Neural progenitor cell (in vitro differentiated cells): ENCODE results near the gene IL1RAPL1. TPM values are rescaled to one million over a fixed set of nuclear protein-coding genes. Genes with fewer than 3 reads are reported as not detected.

Source experiments
- DNase-seq: peaks from one replicate; pipeline ENCODE4 v3.0.0-alpha.2; 2016; ENCODE audit warnings: low spot score
- H2AFZ ChIP-seq: fragments of 200-600 bp; sonication (generic); replicated peaks from 2 replicates; pipeline ENCODE4 v1.6.1; 2016; ENCODE audit warnings: antibody characterized with exemption
- H3F3A ChIP-seq: fragments of 200-600 bp; sonication (generic); 2 replicates; pipeline ENCODE4 v1.6.1; 2016; ENCODE audit warnings: antibody characterized with exemption, low read depth
- H3K27ac ChIP-seq: fragments of 200-600 bp; sonication (generic); 2 replicates; pipeline ENCODE4 v1.5.1; 2016; ENCODE audit warnings: mild to moderate bottlenecking
- H3K27me3 ChIP-seq: fragments of 200-600 bp; sonication (generic); 2 replicates; pipeline ENCODE4 v1.6.1; 2016; ENCODE audit warnings: mild to moderate bottlenecking, moderate library complexity
- H3K36me3 ChIP-seq: fragments of 200-600 bp; sonication (generic); 2 replicates; pipeline ENCODE4 v1.5.1; 2016
- H3K4me1 ChIP-seq: fragments of 200-600 bp; sonication (generic); 2 replicates; pipeline ENCODE4 v1.6.1; 2016; ENCODE audit warnings: mixed run types
- H3K4me2 ChIP-seq: fragments of 200-600 bp; sonication (generic); 2 replicates; pipeline ENCODE4 v1.6.1; 2016
- H3K4me3 ChIP-seq: fragments of 200-600 bp; sonication (generic); 2 replicates; pipeline ENCODE4 v1.5.1; 2016
- H3K79me2 ChIP-seq: fragments of 200-600 bp; sonication (generic); 2 replicates; pipeline ENCODE4 v1.6.1; 2016; ENCODE audit warnings: low read depth
- H3K9ac ChIP-seq: fragments of 200-600 bp; sonication (generic); 2 replicates; pipeline ENCODE4 v1.6.1; 2016
- H3K9me3 ChIP-seq: fragments of 200-600 bp; sonication (generic); 2 replicates; pipeline ENCODE4 v1.5.1; 2016; ENCODE audit warnings: low read depth
- H4K20me1 ChIP-seq: fragments of 200-600 bp; sonication (generic); 2 replicates; pipeline ENCODE4 v1.6.1; 2016; ENCODE audit warnings: low read depth
- H3K27ac Mint-ChIP-seq: 3 replicates; pipeline ENCODE4 v1.8.0; 2021; ENCODE audit warnings: mixed read lengths
- H3K27me3 Mint-ChIP-seq: 2 replicates; pipeline ENCODE4 v1.8.0; 2022; ENCODE audit warnings: low read depth, mild to moderate bottlenecking, inconsistent platforms, moderate library complexity, mixed read lengths; ENCODE audit not compliant: insufficient read depth
- H3K36me3 Mint-ChIP-seq: 3 replicates; pipeline ENCODE4 v1.8.0; 2021; ENCODE audit warnings: mixed read lengths
- H3K4me1 Mint-ChIP-seq: 3 replicates; pipeline ENCODE4 v1.8.0; 2021; ENCODE audit warnings: mixed read lengths
- H3K4me3 Mint-ChIP-seq: 3 replicates; pipeline ENCODE4 v1.8.0; 2021; ENCODE audit warnings: mild to moderate bottlenecking, moderate library complexity, mixed read lengths
- H3K9me3 Mint-ChIP-seq: 3 replicates; pipeline ENCODE4 v1.8.0; 2020; ENCODE audit warnings: mixed read lengths
- CTCF ChIP-seq: fragments of 200-600 bp; sonication (generic); IDR thresholded peaks from 2 replicates; pipeline ENCODE4 v1.5.1; 2017; ENCODE audit warnings: antibody characterized with exemption, mild to moderate bottlenecking
- EZH2 ChIP-seq: fragments of 200-600 bp; sonication (generic); IDR thresholded peaks from 2 replicates; pipeline ENCODE4 v1.6.1; 2017; ENCODE audit warnings: antibody characterized with exemption, mild to moderate bottlenecking, moderate library complexity
- EZH2phosphoT487 ChIP-seq: fragments of 200-600 bp; sonication (generic); IDR thresholded peaks from 2 replicates; pipeline ENCODE4 v1.6.1; 2017; ENCODE audit warnings: antibody characterized with exemption
- total RNA-seq: library from RNA; depleted of rRNA; stranded (reverse); fragments of >200 nt; gene quantifications from 2 replicates; pipeline ENCODE4 v1.2.3, GENCODE V29; 2015; ENCODE audit warnings: low replicate concordance

Gene IL1RAPL1
- total RNA-seq, 1 donor from 2014 or later, result 13.4 TPM

- Histone ChIP-seq H3F3A (no peaks in the 10 kb centered on the region), H3K4me2 (no peak overlapping the region), H3K79me2 (no peaks in the 10 kb centered on the region), H3K27me3 (no peaks in the 10 kb centered on the region), H3K27ac (no peak overlapping the region), H3K9me3 (no peaks in the 10 kb centered on the region), H2AFZ (no peak overlapping the region), H3K4me1 (peaks cover 22% of the 10 kb centered on the region), H3K36me3 (no peaks in the 10 kb centered on the region), H4K20me1 (no peaks in the 10 kb centered on the region), H3K9ac (no peak overlapping the region), H3K4me3 (no peak overlapping the region)
- H3K4me3 Mint-ChIP-seq, result no peak overlapping the region
- H3K4me1 Mint-ChIP-seq, result no peaks in the 10 kb centered on the region
- H3K27ac Mint-ChIP-seq, result no peak overlapping the region
- TF ChIP-seq CTCF (no peak), EZH2phosphoT487 (no peak), EZH2 (no peak)
- no peaks in the 10 kb centered on the region for H3K27me3 Mint-ChIP-seq
- no peaks in the 10 kb centered on the region for H3K36me3 Mint-ChIP-seq
- DNase-seq, result no peak
- peaks cover 5% of the 10 kb centered on the region for H3K9me3 Mint-ChIP-seq
These were observed 264.6 kb downstream of the IL1RAPL1 start for GRCh38 chrX:28851871-28852270.

- Histone ChIP-seq H3K4me1 (peaks cover 12% of the 10 kb centered on the region), H4K20me1 (no peaks in the 10 kb centered on the region), H3K9ac (no peak overlapping the region), H3K27ac (no peak overlapping the region), H3K4me2 (no peak overlapping the region), H3K36me3 (no peaks in the 10 kb centered on the region), H3K79me2 (no peaks in the 10 kb centered on the region), H3K27me3 (no peaks in the 10 kb centered on the region), H3K4me3 (no peak overlapping the region), H3F3A (no peaks in the 10 kb centered on the region), H2AFZ (no peak overlapping the region), H3K9me3 (no peaks in the 10 kb centered on the region)
- no peaks in the 10 kb centered on the region for H3K4me1 Mint-ChIP-seq
- no peaks in the 10 kb centered on the region for H3K27me3 Mint-ChIP-seq
- no peak for DNase-seq
- H3K9me3 Mint-ChIP-seq, result peaks cover 5% of the 10 kb centered on the region
- TF ChIP-seq EZH2phosphoT487, result no peak
- no peak for TF ChIP-seq EZH2
- no peak for TF ChIP-seq CTCF
- no peaks in the 10 kb centered on the region for H3K36me3 Mint-ChIP-seq
- no peak overlapping the region for H3K27ac Mint-ChIP-seq
- no peak overlapping the region for H3K4me3 Mint-ChIP-seq
These were observed 267.4 kb downstream of the IL1RAPL1 start for GRCh38 chrX:28854637-28855036.

GRCh38 chrX:28876408-28876807 is 289.2 kb downstream of the IL1RAPL1 start:
- no peak for DNase-seq
- peaks cover 2% of the 10 kb centered on the region for H3K9me3 Mint-ChIP-seq
- H3K36me3 Mint-ChIP-seq, result no peaks in the 10 kb centered on the region
- H2AFZ ChIP-seq, result no peak overlapping the region
- TF ChIP-seq EZH2phosphoT487 (no peak), EZH2 (no peak), CTCF (no peak)
- H3K79me2 ChIP-seq, result no peaks in the 10 kb centered on the region
- H3K27me3 ChIP-seq, result no peaks in the 10 kb centered on the region
- H3K4me3 ChIP-seq, result no peak overlapping the region
- H4K20me1 ChIP-seq, result no peaks in the 10 kb centered on the region
- no peak overlapping the region for H3K4me2 ChIP-seq
- no peaks in the 10 kb centered on the region for H3F3A ChIP-seq
- H3K27ac Mint-ChIP-seq, result no peak overlapping the region
- no peaks in the 10 kb centered on the region for H3K36me3 ChIP-seq
- no peak overlapping the region for H3K9ac ChIP-seq
- no peak overlapping the region for H3K4me3 Mint-ChIP-seq
- no peaks in the 10 kb centered on the region for H3K27me3 Mint-ChIP-seq
- H3K4me1 Mint-ChIP-seq, result peaks cover 7% of the 10 kb centered on the region
- no peak overlapping the region for H3K27ac ChIP-seq
- H3K9me3 ChIP-seq, result peaks cover 4% of the 10 kb centered on the region
- peaks cover 18% of the 10 kb centered on the region for H3K4me1 ChIP-seq
